Pulmonary artery endothelial cell (primary cell): ENCODE data around the gene HIPK3. TPM values are rescaled to one million over a fixed set of nuclear protein-coding genes. Genes with fewer than 3 reads are reported as not detected.
"Not testable (repeated sequence)": the region's sequence is repeated elsewhere in the genome, so short reads cannot be mapped to it uniquely, and the experiment has no call there.

Experiments
- DNase-seq: peaks from one replicate; pipeline ENCODE4 v3.0.0-alpha.2; 2011; ENCODE audit warnings: low read depth, low spot score
- total RNA-seq: library from RNA; depleted of rRNA; stranded (reverse); fragments of >200 nt; gene quantifications from 2 replicates; pipeline ENCODE4 v1.2.3, GENCODE V29; 2014

HIPK3 gene
- 66.9 and 74.5 TPM in 2 replicates for total RNA-seq

DNA sequence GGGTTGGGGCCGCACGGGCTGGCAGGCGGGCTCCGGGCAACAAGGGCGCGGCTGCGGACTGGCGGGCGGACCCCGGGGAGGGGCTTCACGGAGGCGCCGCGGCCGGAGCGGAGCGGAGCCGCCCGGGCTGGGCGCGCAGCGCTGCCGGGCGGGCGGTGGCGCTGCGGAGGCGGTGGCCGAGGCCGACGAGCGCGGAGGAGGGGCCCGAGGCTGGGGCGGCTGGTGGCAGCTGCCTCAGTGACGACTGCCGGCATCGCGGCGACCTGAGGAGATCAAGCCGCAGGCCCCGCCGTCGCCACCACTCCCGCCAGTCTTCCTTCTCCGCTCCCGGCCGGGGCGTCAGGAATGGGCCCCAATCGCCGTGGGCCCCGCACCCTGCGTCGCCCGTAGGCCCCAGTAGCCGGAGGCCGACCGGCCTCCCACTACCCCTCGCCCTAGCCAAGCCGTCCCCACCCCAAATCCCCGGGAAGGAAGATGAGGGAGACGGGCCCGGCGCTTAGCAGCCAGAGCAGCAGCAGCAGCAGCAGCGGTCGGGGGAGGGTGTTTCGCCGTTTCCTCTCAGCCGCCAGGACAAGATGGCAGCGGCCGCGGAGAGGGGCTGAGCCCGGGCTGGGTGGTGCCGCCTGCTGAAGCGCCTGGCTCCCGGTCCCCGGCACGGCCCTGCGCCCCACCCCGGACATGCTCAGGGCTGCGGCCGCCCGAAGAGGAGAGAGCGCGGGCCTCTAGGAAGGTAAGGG is at the start of gene HIPK3:
TSS of gene HIPK3 (plus strand) at position 222 of the 737 bp plus-strand sequence.
- peak; percentile 10 for DNase-seq

DNA sequence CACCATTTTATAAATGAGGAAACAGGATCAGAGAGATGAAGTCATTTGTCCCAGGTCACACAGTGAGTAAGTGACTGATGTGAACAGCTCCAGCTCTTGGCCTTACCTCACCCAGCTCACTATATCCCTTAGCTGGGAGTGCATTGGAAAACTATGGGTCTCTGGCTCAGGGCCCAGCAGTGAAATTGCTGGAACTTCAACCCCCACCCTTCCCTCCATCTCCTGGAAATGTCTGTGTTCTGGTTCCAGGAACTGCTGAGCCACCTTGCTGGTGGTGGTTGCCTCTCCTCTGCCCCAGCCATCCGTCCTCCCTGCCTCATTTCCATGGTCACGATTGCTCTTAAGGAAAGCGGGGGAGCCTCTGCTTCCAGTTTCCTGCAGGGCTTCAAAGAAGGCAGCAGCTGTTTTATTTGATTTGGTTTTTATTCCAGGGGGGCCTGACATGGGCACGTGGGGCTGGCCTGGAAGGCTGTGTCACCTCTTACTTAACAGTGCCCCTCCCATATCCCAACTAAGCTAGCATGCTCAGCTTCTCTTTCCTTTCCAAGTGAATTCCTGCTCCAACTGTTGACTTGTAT is 49.7 kb upstream of the HIPK3 start:
- peak; percentile 7 for DNase-seq

DNA sequence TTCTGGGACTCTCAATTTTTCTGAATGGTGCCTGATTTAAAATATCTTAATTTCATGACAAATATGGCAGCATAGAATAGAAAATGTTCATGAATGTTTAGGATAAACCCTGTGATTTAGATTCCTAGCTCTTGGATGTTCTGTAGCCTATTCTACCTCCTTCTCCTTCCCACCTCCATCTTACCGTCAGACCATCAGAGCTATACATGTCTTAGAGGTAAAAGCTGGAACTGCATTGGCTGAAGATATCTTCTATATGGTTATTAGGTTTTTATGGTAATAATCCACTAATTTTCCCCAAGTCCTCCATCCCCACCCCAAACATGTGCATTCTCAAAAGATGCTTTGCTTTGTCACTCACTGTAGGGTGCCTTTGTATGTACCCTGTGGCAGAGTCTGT is 49.0 kb upstream of the HIPK3 start:
- DNase-seq, result no peak

DNA sequence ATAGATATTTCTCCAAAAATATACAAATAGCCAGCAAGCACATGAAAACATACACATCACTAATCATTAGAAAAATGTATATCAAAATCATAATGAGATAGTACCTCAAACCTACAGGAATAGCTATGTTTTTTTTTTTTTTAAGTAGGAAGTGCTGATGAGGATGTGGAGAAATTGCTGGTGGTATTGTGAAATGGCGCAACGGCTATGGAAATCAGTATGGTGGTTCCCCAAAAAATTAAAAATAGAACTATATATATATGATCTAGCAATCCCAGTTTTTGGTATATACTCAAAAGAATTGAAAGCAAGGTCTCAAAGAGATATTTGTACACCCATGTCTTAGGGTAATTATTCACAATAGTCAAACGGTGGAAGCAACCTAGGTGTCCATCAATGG is 46.0 kb upstream of the HIPK3 start:
- no peak for DNase-seq

DNA sequence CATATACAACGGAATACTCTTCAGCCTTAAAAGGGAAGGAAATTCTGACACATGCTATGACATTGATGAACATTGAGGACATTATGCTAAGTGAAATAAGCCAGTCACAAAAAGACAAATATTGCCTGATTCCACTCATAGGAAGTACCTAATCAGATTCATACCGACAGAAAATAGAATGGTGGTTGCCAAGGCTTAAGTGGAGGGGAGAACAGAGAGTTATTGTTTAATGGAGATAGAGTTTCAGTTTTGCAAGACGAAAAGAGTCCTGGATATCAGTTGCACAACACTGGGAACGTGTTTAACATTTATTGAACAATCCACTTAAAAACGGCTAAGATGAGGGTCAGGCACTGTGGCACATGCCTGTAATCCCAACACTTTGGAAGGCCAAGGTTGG is 45.6 kb upstream of the HIPK3 start:
- DNase-seq, result no peak

DNA sequence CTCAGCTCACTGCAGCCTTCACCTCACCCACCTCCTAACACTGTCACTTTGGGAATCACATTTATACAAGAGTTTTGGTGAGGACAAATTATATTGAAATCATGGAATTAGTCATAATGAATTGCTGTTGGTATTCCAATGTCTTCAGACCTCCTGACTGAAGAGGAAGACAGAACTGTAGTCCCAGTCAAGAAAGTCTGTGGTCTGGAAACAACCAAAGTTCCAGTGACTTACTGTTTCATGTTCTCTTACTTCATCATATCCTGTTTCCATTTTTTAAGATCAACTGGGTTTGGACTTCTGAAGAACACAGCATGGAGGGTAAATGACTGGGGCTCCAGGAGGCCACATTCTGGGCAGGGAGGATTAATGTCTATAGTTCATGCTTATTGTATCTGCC is 43.0 kb upstream of the HIPK3 start:
- no peak for DNase-seq

DNA sequence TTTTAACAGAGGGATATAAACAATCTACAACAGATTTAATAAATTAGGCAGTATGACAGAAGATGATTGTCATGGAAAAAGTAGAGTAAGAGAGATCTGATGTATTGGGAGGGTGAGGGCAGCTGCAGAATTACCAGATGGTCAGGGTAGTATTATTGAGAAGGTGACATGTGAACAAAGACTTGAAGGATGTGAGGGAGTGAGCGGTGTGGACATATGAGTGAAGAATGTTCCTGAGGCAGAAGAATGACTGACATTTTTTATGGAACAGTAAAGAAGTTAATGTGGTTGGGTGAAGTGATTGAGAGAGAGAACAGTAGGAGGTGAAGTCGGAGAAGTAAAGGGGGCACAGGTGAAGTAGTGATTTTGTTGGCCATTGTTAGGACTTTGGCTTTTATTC is 42.4 kb upstream of the HIPK3 start:
- DNase-seq, result no peak

DNA sequence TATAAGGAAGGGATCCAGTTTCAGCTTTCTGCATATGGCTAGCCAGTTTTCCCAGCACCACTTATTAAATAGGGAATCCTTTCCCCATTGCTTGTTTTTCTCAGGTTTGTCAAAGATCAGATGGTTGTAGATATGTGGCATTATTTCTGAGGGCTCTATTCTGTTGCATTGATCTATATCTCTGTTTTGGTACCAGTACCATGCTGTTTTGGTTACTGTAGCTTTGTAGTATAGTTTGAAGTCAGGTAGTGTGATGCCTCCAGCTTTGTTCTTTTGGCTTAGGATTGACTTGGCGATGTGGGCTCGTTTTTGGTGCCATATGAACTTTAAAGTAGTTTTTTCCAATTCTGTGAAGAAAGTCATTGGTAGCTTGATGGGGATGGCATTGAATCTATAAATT is 40.5 kb upstream of the HIPK3 start:
- DNase-seq, result not testable (repeated sequence)

DNA sequence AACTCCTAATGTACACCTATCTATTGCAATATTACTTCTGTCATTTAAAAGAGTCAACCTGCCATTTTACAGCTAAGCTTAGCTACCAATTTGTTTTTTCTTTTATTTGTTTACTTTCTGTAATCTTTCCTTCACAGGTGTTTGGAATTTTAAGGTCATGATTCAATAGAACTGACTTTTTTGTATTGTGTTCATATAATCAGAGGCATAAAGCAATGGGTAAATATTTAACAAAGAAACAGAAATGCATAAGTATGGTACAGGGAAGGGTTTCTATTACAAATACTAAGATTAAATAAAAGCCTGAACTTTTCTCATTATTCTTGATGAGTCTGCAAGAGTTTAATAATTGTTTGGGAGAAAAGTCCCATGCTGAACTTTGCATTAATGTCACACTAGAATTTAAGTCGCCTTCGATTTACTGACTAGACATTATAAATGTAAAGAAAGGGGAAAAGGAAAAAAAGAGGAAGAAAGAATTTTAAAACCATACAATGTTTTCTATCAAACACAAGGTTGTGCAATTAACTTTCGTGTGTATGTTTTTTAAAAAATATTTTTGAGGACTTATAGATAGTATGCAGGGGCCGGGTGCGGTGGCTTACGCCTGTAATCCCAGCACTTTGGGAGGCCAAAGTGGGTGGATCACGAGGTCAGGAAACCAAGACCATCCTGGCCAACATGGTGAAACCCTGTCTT is 35.0 kb upstream of the HIPK3 start:
- DNase-seq, result no peak

DNA sequence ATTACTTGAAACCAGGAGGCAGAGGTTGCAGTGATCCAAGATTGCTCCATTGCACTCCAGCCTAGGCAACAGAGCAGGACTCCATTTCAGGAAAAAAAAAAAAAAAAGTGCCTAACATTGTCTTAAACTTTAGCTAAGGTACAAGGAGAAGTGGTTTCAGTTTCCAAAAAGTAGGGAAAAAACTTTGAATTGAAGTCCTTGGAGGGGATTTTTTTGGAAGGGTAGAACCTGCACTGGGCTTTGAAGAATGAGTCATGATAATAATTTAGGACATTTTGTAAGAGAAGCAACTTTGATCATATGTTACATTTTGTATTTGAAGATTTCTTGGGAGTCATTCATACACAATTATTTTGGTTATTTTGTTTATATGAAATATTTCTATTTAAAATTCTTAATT is 31.8 kb upstream of the HIPK3 start:
- no peak for DNase-seq

DNA sequence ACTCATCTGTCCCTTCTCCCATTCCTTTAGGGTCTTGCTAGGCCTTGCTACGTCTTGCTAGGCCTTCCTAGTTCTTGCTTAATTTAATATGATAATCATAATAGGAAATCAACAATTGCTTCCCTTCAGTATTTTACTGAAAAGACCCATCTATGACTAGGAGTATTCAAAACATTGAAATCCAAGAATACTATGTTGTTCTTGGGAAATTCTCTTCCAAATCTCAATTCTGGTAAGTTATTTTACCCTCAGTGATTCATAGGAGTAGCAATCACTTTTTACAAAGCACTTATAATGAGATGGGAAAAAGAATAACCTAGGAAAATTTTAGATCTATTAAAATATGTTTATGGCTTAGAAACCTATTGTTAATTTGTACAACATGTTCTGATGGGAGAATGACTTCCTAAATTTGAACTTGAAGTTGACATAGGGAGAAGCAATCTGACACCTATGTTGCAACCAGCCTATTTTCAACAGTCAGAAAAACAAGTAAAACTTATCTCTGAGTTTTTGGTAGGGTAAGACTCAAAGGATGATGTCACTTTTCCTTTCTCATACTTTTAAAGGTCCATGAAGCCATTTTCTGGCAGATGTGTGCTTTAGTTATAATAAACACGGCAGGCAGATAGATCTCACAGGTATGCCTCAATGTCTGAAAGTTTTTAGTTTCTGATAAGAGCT is 29.5 kb upstream of the HIPK3 start:
- DNase-seq, result no peak

DNA sequence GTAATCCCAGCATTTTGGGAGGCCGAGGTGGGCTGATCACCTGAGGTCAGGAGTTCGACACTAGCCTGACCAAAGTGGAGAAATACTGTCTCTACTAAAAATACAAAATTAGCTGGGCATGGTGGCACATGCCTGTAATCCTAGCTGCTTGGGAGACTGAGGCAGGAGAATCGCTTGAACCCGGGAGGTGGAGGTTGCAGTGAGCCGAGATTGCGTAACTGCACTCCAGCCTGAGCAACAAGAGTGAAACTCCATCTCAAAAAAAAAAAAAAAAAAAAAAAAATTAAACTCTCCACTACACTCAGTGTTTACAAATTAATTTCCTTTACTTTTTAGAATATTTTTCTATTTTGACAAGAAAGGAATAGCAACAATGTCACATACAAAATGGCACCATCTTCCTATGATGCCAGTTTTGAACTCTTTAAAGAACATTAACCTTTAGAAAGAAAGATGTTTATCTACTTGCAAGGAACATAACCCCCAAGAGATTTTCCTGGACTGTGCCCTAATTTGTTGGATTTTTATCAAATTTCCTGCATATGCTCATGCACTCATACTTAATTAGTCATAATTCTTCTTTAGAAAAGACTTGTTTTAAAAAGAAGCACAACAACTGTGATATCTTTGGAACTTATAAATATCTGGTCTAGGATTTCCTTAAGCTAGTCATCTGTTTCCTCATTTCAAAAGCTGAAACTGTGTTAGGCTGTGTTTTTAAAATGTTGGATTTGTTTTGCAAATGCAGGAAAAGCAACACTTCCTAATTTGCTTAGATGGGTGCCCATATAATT is 22.6 kb upstream of the HIPK3 start:
- DNase-seq, result peak; percentile 39

DNA sequence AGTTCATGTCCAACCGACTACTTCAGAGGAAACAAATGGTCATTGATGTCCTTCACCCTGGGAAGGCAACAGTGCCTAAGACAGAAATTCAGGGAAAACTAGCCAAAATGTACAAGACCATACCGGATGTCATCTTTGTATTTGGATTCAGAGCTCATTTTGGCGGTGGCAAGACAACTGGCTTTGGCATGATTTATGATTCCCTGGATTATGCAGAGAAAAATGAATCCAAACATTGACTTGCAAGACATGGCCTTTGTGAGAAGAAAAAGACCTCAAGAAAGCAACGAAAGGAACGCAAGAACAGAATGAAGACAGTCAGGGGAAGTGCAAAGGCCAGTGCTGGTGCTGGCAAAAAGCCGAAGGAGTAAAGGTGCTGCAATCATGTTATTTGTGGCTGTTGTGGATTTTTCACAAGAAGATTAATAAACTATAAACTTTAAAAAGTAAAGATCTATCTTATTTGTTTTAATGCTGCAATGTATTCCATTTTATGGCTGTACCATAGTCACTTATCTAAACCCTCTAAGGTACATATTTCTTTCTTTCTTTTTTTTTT is 20.1 kb upstream of the HIPK3 start:
- no peak for DNase-seq

DNA sequence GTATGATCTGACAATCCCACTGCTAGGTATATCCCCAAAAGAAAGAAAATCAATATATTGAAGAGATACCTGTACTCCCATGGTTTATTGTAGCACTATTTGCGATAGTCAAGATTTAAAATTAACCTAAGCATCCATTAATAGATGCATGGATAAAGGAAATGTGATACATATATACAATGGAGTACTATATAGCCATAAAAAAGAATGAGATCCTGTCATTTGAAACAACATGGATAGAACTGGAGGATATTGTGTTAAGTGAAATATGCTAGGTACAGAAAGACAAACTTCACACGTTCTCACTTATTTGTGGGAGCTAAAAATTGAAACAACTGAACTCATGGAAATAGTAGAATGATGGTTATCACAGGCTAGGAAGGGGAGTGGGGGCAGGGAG is 14.6 kb upstream of the HIPK3 start:
- no peak for DNase-seq

DNA sequence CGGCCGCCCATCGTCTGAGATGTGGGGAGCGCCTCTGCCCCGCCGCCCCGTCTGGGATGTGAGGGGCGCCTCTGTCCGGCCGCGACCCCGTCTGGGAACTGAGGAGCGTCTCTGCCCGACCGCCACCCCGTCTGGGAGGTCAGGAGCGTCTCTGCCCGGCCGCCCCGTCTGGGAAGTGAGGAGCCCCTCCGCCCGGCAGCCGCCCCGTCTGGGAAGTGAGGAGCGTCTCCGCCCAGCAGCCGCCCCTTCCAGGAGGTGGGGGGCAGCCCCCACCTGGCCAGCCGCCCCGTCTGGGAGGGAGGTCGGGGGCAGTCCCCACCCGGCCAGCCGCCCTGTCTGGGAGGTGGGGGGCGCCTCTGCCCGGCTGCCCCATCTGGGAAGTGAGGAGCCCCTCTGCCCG is 13.5 kb upstream of the HIPK3 start:
- not testable (repeated sequence) for DNase-seq

DNA sequence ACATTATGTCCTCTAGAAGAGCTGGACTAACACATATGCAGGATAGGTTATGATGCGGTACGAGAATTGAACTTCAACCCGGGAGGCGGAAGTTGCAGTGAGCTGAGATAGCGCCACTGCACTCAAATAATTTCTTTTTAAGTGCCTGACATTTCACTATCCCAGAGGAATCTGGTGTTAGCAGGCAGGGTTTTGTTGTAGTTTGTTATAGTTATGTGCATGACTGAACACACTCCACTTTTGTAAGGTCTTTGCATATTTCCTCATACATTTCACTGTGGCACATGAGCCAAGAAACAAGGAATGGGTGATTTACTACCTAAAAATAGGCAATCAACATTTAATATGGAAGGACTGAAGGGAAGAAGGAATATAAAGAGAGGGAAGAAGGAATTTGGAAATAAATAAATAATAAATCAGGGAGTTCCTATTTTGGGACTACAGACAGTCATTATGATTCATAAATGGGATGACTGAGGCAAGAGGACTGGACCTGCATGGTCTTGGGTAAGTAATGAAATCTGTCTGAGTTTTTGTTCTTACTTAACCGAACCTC is 8.7 kb upstream of the HIPK3 start:
- DNase-seq, result no peak

DNA sequence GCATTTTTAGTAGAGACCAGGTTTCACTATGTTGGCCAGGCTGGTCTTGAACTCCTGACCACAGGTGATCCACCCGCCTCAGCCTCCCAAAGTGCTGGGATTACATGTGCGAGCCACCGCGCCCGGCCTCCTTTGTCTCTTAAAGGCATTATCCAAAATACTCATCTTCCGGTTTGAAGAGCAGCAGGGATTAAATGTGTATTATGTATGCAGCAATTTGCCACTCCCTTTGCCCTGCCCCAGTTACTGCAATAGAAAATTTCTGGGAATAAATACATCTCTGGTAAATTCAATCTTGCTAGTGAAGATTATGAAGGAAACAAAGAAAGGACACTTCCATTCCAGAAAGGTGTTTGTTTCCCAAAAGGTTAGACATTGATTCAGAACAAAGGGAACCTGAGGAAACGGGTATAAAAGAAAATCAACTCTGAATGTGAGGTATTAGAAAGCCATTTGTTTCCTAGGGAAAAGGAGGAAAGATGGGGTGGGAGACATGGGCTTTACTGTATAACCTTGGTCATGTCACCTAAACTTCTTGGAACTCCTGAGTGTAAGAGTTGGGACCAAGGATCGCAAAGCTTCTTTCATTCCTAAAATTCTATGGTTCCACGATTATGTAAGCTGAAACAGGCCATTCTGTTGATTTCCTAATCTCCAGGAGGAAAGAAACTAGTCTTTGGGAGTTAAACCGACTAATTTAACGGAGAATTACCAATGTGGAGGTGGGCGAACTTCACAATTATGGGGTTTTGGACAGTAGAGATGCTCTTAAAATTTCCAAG is 959 bp upstream of the HIPK3 start:
- no peak for DNase-seq

DNA sequence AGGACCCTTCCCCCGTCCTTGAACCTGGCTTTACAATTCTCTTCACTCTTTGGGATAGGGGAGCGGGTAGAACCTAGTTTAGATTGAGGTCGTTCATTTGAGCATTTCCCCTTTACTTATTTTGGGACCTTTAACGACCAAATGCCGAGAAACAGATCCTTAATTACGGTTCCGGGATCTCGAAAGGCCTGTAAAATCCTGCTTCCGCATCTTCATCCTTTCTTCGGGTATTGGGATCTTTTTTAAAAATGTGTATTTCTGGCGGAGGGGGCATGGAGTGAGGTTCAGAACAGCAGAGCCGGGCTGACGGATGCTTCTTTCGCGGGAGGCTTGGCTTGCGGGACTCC is 395 bp upstream of the HIPK3 start:
- no peak for DNase-seq

DNA sequence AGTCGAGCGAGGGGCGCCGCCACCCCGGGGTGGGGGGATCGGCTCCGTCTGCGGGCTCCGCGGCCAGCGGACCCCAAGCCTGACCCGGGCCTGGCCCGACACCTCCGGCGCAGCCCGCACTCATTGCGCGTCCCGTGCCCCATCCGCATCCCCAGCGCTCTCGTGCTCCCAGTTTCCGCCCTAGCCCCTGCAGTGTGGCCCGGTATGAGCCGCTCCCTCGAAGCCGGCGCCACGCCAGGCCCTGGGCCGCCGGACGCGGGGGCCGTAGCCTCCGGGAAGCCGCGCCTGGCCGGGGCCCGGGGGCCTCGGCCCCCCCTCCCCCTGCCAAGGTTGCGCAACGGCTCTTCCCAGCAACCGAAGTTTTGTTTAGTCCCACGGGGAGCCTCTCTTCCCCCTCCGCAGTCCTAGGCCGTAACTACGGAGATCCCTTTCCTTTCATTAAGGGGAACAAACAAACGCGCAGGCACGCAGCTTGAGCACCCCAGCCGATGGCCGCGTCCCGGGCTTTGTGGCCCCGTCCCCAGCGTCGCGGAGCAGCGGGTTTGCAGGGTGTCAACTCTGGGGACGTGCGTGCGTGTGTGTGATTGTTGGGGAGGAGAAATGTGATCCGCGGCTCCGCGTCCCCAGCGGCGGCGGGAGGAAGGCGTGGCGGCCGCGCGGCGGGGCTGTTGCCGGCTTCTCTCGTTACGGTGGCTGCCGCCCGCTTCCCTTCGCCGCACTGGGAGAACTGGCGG is 883 bp downstream of the HIPK3 start:
- peak; percentile 11 for DNase-seq
